A549 (cell line): Measurements from ENCODE around the gene AKR1C8.

ENCODE experiments used
- BHLHE40 ChIP-seq: IDR thresholded peaks from 2 replicates; pipeline ENCODE4 v1.6.1; 2012; ENCODE audit warnings: low read depth, low read length, inconsistent platforms
- CEBPB ChIP-seq, 2 experiments: fragments of >200 bp in 1 of 2; sonication (Bioruptor Twin) in 1 of 2; formaldehyde crosslinking in 1 of 2; IDR thresholded peaks; 2 replicates each; pipeline ENCODE4 v1.6.1; 2012 to 2016
- EHMT2 ChIP-seq: fragments of 200-600 bp; sonication (generic); IDR thresholded peaks from 2 replicates; pipeline ENCODE4 v1.6.1; 2016; ENCODE audit warnings: antibody characterized with exemption, low read depth, mild to moderate bottlenecking, moderate library complexity
- EP300 ChIP-seq, 2 experiments: fragments of >200 bp; sonication (Bioruptor Twin); formaldehyde crosslinking; IDR thresholded peaks; 2 replicates in 1 of 2; 3 replicates in 1 of 2; pipeline ENCODE4 v1.6.1; 2016 to 2017
- ESRRA ChIP-seq: fragments of 150-350 bp; IDR thresholded peaks from 2 replicates; pipeline ENCODE4 v1.6.1; 2014; ENCODE audit warnings: mild to moderate bottlenecking, low read length, borderline replicate concordance
- HDAC2 ChIP-seq: fragments of 200-600 bp; sonication (generic); IDR thresholded peaks from 2 replicates; pipeline ENCODE4 v1.6.1; 2016
- POLR2A ChIP-seq: IDR thresholded peaks from 2 replicates; pipeline ENCODE4 v1.6.1; 2012; ENCODE audit warnings: mild to moderate bottlenecking, low read length
- SMC3 ChIP-seq: fragments of >200 bp; sonication (Bioruptor Twin); formaldehyde crosslinking; IDR thresholded peaks from 3 replicates; pipeline ENCODE4 v1.6.1; 2018; ENCODE audit warnings: inconsistent platforms
- SREBF2 ChIP-seq: fragments of 450-650 bp; IDR thresholded peaks from 2 replicates; pipeline ENCODE4 v1.6.1; 2014; ENCODE audit warnings: mild to moderate bottlenecking, moderate library complexity
- TF ChIP-seq, protein P1 (sequence below): fragments of >200 bp; sonication (Bioruptor Twin); formaldehyde crosslinking; IDR thresholded peaks from 3 replicates; pipeline ENCODE4 v1.5.1; 2016
- TF ChIP-seq, protein P2 (sequence below): fragments of 450-650 bp; IDR thresholded peaks from 2 replicates; pipeline ENCODE4 v1.6.1; 2014; ENCODE audit warnings: antibody characterized with exemption
- TF ChIP-seq, protein P3 (sequence below): fragments of 150-350 bp; IDR thresholded peaks from 2 replicates; pipeline ENCODE4 v1.6.1; 2014; ENCODE audit warnings: low read depth, mild to moderate bottlenecking, low read length

DNA sequence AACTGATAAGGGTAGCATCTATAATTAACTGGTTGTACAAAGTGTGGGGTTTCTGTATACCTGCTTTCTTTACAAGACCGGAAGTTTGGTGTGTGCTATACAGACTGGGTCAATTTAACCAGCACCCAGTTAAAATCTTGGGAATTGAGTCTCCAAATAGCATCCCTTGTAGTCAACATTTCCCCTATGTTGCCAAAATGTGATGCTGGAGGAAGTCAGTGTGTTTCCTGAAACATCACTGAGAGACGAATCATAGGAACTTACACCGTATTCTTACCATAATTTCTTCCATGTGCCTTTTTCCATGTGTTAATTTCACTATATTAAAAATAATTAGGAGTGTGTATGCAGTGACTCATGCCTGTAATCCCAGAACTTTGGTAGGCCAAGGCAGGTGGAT, 13.4 kb upstream of the AKR1C8 start:
- TF ChIP-seq SREBF2 (no peak), POLR2A (no peak), CEBPB (IDR thresholded peaks at IDR 0.05) (no peak), HDAC2 (no peak), EP300 (IDR thresholded peaks at IDR 0.05) (no peak), BHLHE40 (no peak), ESRRA (no peak), SMC3 (no peak), EHMT2 (no peak)
- TF ChIP-seq, protein P1, sequence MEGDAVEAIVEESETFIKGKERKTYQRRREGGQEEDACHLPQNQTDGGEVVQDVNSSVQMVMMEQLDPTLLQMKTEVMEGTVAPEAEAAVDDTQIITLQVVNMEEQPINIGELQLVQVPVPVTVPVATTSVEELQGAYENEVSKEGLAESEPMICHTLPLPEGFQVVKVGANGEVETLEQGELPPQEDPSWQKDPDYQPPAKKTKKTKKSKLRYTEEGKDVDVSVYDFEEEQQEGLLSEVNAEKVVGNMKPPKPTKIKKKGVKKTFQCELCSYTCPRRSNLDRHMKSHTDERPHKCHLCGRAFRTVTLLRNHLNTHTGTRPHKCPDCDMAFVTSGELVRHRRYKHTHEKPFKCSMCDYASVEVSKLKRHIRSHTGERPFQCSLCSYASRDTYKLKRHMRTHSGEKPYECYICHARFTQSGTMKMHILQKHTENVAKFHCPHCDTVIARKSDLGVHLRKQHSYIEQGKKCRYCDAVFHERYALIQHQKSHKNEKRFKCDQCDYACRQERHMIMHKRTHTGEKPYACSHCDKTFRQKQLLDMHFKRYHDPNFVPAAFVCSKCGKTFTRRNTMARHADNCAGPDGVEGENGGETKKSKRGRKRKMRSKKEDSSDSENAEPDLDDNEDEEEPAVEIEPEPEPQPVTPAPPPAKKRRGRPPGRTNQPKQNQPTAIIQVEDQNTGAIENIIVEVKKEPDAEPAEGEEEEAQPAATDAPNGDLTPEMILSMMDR: no peak
- TF ChIP-seq, protein P2, sequence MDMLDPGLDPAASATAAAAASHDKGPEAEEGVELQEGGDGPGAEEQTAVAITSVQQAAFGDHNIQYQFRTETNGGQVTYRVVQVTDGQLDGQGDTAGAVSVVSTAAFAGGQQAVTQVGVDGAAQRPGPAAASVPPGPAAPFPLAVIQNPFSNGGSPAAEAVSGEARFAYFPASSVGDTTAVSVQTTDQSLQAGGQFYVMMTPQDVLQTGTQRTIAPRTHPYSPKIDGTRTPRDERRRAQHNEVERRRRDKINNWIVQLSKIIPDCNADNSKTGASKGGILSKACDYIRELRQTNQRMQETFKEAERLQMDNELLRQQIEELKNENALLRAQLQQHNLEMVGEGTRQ: no peak
- TF ChIP-seq, protein P3, sequence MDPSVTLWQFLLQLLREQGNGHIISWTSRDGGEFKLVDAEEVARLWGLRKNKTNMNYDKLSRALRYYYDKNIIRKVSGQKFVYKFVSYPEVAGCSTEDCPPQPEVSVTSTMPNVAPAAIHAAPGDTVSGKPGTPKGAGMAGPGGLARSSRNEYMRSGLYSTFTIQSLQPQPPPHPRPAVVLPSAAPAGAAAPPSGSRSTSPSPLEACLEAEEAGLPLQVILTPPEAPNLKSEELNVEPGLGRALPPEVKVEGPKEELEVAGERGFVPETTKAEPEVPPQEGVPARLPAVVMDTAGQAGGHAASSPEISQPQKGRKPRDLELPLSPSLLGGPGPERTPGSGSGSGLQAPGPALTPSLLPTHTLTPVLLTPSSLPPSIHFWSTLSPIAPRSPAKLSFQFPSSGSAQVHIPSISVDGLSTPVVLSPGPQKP: no peak
